ENCODE measurements around the gene KCNQ2.

DNA sequence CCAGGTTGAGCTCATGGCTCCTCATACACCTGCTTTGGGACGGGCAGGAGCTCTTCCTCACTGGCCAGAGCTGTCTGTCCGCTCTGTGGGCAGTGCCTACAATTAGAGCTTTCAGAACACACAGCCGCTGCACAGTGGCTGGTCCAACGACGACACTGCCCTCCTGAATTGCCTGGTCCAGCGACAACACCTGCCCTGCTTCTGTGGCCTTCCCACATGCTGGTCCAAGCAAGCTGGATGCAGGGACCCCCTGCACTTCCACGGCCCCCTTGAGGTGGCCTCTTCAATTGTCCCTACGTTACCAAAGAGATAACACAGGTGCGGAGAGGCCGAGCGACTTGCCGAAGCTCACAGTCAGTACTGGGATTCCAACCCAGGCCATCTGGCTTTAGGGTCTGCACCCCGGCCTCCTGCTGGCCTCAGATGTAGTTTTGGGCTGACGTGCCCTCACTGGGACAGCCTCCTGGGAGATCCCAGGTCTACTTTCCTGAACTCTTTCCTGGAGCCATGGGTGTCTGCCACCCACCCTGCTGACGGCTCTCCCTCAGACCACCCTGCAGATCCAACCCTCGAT is 109.9 kb downstream of the KCNQ2 start:
- TF ChIP-seq GATA2 (IDR thresholded peaks at IDR 0.05; ENCODE audit: low read depth, low read length) (no peak), GATA3 (IDR thresholded peaks at IDR 0.05; ENCODE audit: low read depth, low read length) (no peak)
